Activated CD4-positive, CD25-positive, alpha-beta regulatory T cell treated with anti-CD3 and anti-CD28 coated beads, Interleukin-2, amount 50 U/mL, for 16 hours (primary cell): ENCODE measurements around the gene KCNE5.
"Not testable (repeated sequence)": the region's sequence is repeated elsewhere in the genome, so short reads cannot be mapped to it uniquely, and the experiment has no call there.

ENCODE experiments used
- DNase-seq: peaks from one replicate; pipeline ENCODE4 v3.0.0-alpha.2; 2020; ENCODE audit warnings: low read depth, low spot score

The KCNE5 gene

DNA sequence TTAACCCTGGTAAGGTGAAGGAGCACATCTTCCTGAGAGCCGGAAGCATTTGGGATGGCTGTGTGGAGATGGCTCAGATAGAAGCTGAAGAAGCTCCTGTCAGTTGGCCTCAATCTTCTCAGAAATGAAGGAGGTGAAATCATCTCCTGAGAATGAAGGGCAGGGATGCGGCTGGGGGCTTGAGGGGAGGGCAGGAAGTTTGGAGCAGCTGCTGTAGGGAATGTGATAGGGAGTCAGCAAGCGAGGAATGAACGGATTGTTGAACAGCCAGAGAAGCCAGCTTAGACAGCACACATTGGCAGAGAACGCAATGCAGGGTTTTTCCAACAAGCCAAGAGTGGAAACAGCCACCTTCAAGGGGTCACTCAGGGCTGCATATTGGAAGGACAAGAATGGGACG lies 10.0 kb downstream of the KCNE5 start:
- DNase-seq: no peak

- no peak for DNase-seq
These were observed 23.5 kb downstream of the KCNE5 start for GRCh38 chrX:109601486-109601885.

DNA sequence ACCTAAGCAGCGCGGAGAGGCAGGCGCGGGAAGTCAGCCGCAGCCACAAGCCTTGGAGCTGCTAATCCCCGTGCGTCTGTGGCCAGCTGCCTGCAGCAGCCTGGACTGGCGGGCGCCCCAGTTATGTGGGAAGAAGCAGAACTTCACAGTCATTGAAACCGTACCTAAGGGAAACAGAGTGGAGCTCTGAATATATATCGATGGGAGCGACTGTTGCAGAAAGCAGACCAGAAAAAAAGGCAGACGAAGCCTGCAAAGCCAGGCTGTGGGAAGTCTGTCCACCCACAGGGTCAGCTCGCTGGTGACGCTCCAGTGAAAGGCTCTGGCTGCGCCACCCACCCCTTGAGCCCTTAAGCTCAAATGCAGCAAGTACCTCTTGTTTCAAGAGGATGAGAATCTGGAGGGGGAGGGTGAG lies 24.7 kb downstream of the KCNE5 start:
- DNase-seq: no peak

GRCh38 chrX:109596015-109596414 lies 29.0 kb downstream of the KCNE5 start:
- DNase-seq: no peak

DNA sequence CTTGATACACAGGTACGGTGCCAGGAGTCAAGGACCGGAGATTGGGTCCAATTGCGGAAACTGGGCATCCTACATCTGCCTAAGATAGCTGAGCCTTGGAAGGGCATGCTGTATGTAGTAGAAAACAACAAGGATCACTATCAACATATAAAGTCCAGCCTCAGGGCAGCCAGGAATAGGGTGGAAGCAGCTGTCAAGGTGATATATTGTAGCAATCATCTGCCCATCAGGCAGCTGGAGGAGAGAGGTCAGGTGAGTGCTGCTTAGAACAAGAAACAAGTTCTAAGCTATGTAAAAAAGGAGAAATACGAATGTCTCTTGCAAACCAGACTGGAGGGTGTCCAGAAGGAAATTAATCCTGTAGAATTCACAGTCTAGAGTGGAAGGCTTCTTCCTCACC lies 34.8 kb downstream of the KCNE5 start:
- no peak for DNase-seq

GRCh38 chrX:109585488-109585887 lies 39.5 kb downstream of the KCNE5 start:
- no peak for DNase-seq

DNA sequence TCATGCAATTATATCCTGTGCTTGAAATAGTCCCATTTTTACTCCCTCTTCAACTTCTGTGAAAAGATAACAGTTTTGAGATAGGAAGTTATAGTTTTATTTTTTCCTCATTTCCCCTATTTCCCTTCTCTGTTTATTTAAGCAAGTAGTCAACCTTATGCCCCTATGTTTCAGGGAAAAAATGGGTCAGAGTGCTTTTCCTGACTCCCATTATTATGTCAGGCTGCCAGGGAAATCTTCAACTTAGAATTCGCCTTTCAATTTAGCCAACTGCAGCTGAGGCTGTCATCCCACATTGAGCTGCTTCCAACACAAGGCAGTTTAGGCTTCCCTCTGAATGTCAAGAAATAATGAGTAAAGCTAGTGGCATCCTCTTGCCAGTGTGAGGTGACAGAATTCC lies 46.1 kb downstream of the KCNE5 start:
- DNase-seq: no peak

DNA sequence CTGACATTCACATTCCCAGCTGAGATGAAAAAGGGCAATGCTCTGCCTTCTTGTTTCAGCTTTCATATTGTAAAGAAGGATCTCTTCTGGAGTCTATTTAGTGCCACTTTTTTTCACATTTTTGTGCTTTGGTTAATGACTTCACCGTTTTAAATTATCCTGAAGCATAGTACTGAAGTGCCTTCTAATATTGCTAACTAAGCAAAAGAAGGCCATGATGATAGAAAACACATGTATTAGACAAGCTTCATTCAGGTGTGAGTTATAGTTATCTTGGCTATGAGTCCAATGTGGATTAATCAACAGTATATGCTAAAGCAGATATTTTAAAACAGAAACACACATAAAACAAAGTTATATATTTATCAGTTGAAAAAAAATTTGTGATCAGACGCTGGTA lies 47.9 kb downstream of the KCNE5 start:
- no peak for DNase-seq

- DNase-seq: not testable (repeated sequence)
These were observed 48.9 kb downstream of the KCNE5 start for GRCh38 chrX:109576083-109576482.
